IPS-15b (cell line): ENCODE data around the gene IL1R1.

Source experiments
- H3K27me3 ChIP-seq: one replicate; pipeline ENCODE4 v1.6.1; 2013; ENCODE audit warnings: low read length; ENCODE audit not compliant: control insufficient read depth, insufficient read depth
- H3K36me3 ChIP-seq: one replicate; pipeline ENCODE4 v1.6.1; 2013; ENCODE audit warnings: low read length; ENCODE audit not compliant: control insufficient read depth, insufficient read depth
- H3K4me1 ChIP-seq: one replicate; pipeline ENCODE4 v1.6.1; 2013; ENCODE audit warnings: mild to moderate bottlenecking, low read length; ENCODE audit not compliant: control insufficient read depth, insufficient read depth
- H3K4me3 ChIP-seq: one replicate; pipeline ENCODE4 v1.5.1; 2013; ENCODE audit warnings: low read depth, low read length
- H3K9ac ChIP-seq: one replicate; pipeline ENCODE4 v1.6.1; 2013; ENCODE audit warnings: low read depth, mild to moderate bottlenecking, low read length
- H3K9me3 ChIP-seq: one replicate; pipeline ENCODE4 v1.6.1; 2013; ENCODE audit warnings: mild to moderate bottlenecking, low read length; ENCODE audit not compliant: control insufficient read depth, insufficient read depth

Gene IL1R1

DNA sequence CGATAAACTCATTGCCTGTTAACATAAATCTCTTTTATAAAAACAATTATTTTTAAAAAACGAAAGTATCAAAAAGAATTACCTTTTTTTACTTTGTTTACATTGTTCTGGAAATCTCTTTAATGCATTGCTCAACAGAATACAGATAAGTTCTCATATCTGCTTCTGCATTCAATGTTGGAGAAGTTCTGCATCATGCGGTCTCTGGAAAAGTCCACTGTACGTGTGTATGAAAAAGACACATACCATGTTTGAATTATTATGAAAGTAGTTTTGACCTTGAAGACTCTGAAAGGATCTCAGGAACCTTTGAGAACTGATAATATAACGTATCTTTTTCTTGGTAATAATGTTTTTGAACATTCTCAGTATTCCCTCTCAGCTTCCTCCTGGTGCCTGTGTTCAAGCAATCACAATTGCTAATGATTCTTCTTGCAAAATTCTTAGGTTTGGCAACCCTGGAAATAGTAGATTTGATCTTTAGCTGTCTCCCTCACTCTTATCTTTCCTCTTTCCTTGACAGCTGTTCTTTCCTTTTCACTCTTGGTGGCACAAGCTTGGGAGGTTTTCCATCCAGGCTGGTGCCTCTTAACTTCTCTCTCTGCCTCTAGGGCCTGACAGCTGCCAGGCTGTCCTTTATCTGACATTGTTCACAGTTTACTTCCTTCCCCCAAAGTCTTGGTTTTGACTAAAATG is 12.4 kb upstream of the IL1R1 start:
- Histone ChIP-seq H3K27me3 (no peaks in the 10 kb centered on the region), H3K9ac (no peak overlapping the region), H3K4me1 (no peaks in the 10 kb centered on the region)

DNA sequence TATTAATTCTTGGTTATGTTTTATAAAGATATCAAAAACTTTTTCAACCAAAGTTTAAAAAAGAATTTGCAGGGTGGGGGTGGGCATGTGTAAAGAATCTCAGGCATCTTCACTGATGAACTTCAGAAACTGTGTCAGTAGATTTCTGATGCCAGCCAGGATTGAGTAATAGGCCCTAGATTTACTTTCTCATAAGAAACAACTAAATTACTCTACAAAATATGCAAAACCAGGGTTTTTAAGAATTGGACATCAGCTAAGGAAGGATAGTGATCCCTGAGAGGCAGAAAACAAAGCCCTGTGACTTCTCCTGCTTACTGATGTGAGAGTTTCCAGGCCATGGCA is 11.9 kb upstream of the IL1R1 start:
- Histone ChIP-seq H3K9ac (no peak overlapping the region), H3K27me3 (no peaks in the 10 kb centered on the region), H3K4me3 (no peak overlapping the region), H3K9me3 (no peaks in the 10 kb centered on the region), H3K36me3 (no peaks in the 10 kb centered on the region), H3K4me1 (no peaks in the 10 kb centered on the region)

More for the DNA sequence above, 12.4 kb upstream of the IL1R1 start:
- H3K36me3 ChIP-seq = no peaks in the 10 kb centered on the region
- H3K4me3 ChIP-seq = no peak overlapping the region
- H3K9me3 ChIP-seq = no peaks in the 10 kb centered on the region

DNA sequence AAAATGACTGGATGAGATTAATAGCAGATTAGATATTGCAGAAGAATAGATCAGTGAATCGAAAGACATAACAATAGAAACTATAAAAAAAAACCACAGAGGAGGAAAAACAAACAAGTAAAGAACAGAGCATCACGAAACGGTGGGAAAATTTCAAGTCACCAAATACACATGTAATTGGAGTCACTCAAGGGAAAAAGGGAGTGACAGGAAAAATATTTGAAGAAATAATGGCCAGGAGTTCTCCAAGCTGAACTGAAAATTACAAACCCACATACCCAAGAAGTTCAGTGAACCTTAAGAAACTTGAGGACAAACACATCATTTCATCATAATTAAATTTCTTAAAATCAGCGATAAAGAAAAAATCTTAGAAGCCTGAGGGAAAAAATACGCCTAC is 11.0 kb upstream of the IL1R1 start:
- no peak overlapping the region for H3K4me3 ChIP-seq
- H3K9me3 ChIP-seq = no peaks in the 10 kb centered on the region
- H3K27me3 ChIP-seq = no peaks in the 10 kb centered on the region
- H3K9ac ChIP-seq = no peak overlapping the region
- no peaks in the 10 kb centered on the region for H3K36me3 ChIP-seq
- no peaks in the 10 kb centered on the region for H3K4me1 ChIP-seq

DNA sequence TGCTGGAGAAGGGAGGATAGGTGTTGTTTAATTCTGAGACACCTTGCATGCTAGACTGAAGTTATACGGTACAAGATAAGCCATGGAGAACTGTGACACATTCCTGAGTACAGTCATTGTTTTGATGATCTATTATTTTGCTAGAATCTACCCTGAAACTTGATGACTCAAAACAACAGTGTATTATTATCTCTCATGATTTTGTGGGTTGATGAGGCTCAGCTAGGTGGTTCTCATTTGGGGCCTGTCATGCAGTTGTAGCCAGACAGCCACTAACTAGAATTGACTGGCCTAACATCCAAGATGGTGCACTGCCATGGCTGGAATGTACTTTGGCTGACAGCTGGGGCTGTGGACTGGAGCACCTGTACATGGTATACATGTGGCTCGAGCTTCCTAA is 5.4 kb upstream of the IL1R1 start:
- peaks cover 17% of the 10 kb centered on the region for H3K27me3 ChIP-seq
- H3K36me3 ChIP-seq = no peaks in the 10 kb centered on the region
- no peak overlapping the region for H3K4me3 ChIP-seq
- H3K9ac ChIP-seq = no peak overlapping the region
- no peaks in the 10 kb centered on the region for H3K9me3 ChIP-seq
- no peaks in the 10 kb centered on the region for H3K4me1 ChIP-seq

DNA sequence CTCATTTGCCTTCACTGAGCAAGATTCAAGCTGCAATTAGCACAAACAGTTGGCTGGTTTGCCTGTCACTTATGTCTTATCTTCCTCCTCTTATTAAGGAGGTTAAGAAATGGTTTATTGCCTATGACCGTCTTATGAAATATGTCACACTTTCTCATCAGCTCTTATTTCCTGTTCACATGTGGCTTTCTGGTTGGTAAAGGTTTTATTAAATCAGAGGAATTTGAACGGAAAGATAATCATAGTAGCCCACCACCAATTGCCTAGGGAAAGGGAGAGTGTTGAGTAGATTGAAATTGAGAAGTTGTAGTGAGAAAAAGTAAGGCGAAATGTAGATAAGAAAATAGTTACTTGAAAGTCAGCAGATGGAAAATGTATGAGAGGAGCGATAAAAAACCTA is 4.2 kb upstream of the IL1R1 start:
- Histone ChIP-seq H3K27me3 (peaks cover 23% of the 10 kb centered on the region), H3K4me1 (no peaks in the 10 kb centered on the region), H3K9ac (no peak overlapping the region), H3K4me3 (no peak overlapping the region), H3K36me3 (no peaks in the 10 kb centered on the region), H3K9me3 (no peaks in the 10 kb centered on the region)

DNA sequence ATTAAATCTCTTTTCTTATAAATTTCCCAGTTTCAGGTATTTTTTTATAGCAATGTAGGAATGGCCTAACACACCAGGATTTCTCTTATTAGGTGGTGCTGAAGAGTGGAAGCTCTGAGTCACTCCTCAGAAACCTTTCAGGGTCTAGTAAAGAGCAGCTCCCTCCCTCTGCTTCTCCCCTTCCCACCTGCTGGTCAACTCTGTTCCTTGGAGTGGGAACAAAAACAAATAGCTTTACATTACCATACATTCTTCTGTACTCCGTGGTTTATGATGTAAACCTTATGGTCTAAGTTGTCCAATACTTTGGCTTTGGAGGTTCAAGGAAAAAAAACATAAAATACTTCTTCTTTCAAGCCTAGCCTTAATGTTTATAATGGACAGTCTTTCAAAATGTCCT is 2.7 kb upstream of the IL1R1 start:
- Histone ChIP-seq H3K4me3 (no peak overlapping the region), H3K9ac (no peak overlapping the region), H3K9me3 (no peaks in the 10 kb centered on the region), H3K4me1 (no peaks in the 10 kb centered on the region), H3K27me3 (peaks cover 33% of the 10 kb centered on the region), H3K36me3 (no peaks in the 10 kb centered on the region)

DNA sequence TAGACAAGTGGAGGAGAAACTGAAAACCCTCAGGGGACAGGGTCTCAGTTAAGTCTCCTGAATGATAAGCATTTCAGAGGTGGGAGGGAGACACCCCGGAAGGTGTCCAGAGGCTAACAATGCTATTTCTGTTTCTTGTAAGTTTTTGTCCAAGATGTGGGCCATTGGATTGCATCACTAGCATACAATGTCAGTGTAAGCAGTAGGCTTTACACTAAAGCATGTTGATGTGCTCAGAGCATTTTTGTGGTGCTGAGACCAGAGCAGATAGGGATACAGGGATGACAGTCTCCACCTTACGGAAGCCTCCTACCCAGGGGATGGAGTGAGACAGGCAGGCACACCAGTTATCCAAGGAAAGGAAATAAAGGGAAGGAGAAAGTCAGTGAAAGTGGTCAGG is 2.2 kb upstream of the IL1R1 start:
- Histone ChIP-seq H3K27me3 (peaks cover 33% of the 10 kb centered on the region), H3K9me3 (no peaks in the 10 kb centered on the region), H3K4me3 (no peak overlapping the region), H3K36me3 (no peaks in the 10 kb centered on the region), H3K9ac (no peak overlapping the region), H3K4me1 (no peaks in the 10 kb centered on the region)

DNA sequence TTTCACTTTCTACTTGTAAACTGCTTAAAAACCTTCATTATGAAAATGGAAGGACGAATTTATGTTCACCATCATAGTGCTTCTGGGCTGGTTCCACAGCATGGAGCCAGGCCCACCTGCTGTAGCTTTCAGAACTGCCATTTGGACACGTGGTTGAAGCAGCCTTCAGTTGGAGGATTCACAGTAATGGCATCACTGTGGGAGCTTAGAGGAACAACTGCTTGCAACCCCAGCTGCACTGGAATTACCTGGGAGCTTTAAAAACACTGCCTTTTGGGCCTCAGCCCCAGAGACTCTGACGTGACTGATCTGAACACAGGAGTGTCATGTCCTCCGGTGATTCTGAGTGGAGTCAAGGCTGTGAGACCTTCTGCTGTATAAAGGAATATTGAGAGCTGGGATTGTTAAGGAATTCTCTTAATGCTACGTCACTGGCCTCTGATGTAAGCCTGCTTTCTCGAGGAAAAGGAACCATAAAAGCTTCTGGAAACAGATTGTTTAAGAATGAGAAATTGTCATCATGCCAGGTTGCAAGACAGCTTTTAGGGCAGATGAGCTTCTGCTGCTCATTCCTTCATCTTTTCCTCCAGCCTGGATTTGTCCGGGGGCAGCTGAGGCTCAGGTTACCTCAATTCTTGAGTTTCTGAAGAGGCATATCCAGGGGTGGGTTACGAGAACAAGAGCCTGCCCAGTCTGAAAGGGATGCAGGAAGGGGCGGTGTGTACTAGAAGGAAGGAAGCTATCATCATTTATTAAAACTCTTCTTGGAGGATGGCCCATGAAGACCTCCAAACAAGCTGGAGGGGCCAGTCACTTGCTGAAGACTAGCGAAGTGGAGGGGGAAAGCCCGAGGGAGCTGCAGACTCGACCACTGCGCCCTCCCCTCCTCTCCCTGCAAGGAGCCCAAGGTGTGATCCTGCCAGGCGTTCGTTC is 1.3 kb upstream of the IL1R1 start:
- H3K4me3 ChIP-seq = no peak overlapping the region
- no peak overlapping the region for H3K9ac ChIP-seq
- peaks cover 33% of the 10 kb centered on the region for H3K27me3 ChIP-seq
- no peaks in the 10 kb centered on the region for H3K4me1 ChIP-seq
- no peaks in the 10 kb centered on the region for H3K36me3 ChIP-seq
- no peaks in the 10 kb centered on the region for H3K9me3 ChIP-seq

DNA sequence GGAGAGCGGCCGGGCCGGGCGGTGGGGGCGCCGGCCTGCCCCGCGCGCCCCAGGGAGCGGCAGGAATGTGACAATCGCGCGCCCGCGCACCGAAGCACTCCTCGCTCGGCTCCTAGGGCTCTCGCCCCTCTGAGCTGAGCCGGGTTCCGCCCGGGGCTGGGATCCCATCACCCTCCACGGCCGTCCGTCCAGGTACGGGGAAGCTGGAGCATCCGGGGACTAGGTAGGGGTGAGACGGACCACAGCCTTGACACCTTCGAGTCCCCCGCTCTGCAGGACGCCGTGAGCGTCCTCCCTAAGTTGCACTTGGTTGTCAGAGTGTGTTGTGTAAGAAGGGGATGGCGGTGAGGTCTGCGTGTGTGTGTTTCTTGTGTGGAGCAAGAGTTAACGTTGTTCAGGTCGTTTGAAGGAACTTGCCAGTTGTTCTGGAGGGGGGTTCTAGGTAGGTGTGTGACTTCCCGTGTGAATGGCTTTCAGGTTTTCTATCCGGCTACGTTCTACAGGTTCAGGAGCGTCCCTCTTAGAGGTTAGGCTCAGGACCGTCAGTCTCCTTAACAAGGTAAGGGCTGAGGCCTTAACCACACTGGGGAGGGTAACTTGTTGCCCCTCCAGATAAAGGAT is 393 bp downstream of the IL1R1 start:
- H3K9ac ChIP-seq = no peak overlapping the region
- H3K36me3 ChIP-seq = no peaks in the 10 kb centered on the region
- no peaks in the 10 kb centered on the region for H3K4me1 ChIP-seq
- H3K4me3 ChIP-seq = peak overlapping the region; percentile 52
- no peaks in the 10 kb centered on the region for H3K9me3 ChIP-seq
- peaks cover 33% of the 10 kb centered on the region for H3K27me3 ChIP-seq

DNA sequence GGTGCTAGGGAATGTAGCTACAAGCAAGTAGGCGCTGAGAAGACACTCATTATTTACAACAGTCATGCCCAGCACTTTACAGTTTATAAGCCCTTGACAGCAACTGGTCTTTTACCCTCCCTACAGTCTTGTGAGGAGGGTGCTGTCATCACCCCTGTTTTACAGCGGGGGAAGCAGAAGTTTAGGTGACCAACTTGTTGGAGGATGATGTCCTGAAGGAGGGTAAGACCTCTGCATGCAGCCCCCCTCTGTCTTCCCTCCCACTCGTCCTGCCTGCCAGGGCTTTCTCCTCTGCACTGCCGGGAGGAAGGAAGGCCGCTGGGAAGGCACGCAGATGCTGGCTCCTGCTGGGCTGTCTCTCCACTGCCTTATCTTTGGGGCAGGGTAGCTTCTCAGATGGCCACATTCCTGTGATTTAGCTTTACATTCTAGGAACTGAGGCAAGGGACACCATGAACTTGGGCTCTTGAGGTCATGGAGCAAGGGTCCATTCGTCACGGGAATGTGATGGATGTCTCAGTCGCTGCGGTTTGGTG is 972 bp downstream of the IL1R1 start:
- no peaks in the 10 kb centered on the region for H3K36me3 ChIP-seq
- no peak overlapping the region for H3K4me3 ChIP-seq

DNA sequence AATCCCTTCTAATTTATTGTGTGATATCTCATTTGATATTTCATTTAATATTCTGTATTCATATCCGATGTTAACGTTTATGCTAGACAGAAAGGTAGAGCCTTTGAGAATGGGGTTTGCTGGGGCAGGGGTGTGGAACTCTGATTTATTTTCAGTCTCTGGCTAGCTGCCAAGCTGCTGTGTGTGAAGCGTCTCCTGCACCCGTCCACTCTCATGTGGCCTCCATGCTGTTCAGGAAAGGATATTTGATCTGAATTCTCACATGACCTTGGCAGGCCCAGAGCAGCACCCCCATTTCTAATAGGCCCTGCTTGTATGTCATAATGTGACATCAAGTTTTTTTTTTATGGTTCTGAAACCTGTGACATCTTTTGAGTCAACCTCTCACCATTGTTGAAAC is 1.6 kb downstream of the IL1R1 start:
- H3K27me3 ChIP-seq = peaks cover 33% of the 10 kb centered on the region
- no peaks in the 10 kb centered on the region for H3K9me3 ChIP-seq
- H3K36me3 ChIP-seq = no peaks in the 10 kb centered on the region
- H3K9ac ChIP-seq = no peak overlapping the region
- no peak overlapping the region for H3K4me3 ChIP-seq
- no peaks in the 10 kb centered on the region for H3K4me1 ChIP-seq

More for the DNA sequence above, 972 bp downstream of the IL1R1 start:
- Histone ChIP-seq H3K27me3 (peaks cover 33% of the 10 kb centered on the region), H3K9ac (no peak overlapping the region), H3K4me1 (no peaks in the 10 kb centered on the region), H3K9me3 (no peaks in the 10 kb centered on the region)
